GM12874 (cell line): ENCODE data around the gene IGF2R.

Experiments
- CTCF ChIP-seq: IDR thresholded peaks from 2 replicates; pipeline ENCODE4 v1.5.1; 2011; ENCODE audit warnings: low read depth, mild to moderate bottlenecking, control low read depth, low read length, moderate library complexity; ENCODE audit not compliant: insufficient read depth

The IGF2R gene

GRCh38 chr6:160048471-160048870 is 79.6 kb downstream of the IGF2R start:
- no peak for TF ChIP-seq CTCF

GRCh38 chr6:160049346-160049745 is 80.5 kb downstream of the IGF2R start:
- no peak for TF ChIP-seq CTCF

GRCh38 chr6:160050022-160050421 is 81.1 kb downstream of the IGF2R start:
- no peak for TF ChIP-seq CTCF

DNA sequence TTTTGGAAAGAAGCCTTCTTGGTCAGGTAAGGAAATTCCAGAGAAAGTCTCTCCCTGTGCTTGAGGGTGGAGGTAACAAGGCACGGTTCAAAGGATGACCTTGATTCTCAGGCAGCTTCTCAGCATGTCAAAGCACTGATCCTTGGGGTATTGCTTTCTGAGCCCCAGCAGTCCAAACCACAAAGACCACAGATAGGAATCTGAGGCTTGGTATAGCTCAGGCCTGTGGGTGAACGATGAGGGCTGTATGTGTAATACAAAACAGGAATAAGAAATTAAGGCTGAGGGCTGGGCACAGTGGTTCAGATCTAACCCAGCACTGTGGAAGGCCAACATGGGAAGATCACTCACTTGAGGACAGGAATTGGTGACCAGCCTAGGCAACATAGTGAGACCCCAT is 82.5 kb downstream of the IGF2R start:
- TF ChIP-seq CTCF = no peak

GRCh38 chr6:160054271-160054670 is 85.4 kb downstream of the IGF2R start:
- no peak for TF ChIP-seq CTCF

DNA sequence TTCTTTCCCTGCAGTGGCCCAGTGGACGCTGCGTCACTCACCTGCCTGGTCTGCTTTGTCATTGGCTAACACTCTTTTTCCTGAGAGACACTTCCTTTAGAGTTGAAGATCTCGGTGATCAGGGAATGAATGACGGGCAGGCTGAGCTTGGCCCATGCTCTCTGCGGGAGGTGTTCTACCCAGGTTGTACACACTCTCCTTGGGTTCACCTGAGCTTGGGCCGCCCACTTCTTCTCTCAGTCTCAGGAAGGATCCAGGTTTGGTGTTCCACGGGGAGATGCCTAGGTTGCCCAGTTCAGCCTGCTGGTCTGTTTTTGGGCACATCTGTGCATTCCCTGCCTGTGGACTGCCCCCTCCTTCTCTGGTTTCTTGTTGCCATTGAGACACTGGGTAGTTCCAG is 86.0 kb downstream of the IGF2R start:
- no peak for TF ChIP-seq CTCF

DNA sequence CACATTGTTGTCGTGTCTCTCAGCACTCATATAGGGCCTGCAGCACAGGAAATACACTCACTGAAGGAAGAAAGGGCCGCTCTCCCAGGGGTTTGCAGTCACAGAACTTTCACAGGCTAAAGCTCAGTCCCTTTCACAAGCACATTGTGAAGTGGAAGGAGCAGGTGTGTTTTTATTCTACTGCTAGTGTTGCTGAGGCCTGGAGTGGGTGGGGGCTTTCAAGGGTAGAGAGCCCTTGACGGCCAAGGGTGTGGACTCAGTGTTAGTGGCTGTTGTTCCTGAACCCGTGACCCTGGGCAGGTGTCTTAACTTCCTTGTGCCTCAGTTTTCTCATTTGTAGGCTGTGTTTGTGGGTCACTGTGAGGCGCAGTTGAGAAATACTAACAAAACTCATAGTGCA is 86.5 kb downstream of the IGF2R start:
- no peak for TF ChIP-seq CTCF

DNA sequence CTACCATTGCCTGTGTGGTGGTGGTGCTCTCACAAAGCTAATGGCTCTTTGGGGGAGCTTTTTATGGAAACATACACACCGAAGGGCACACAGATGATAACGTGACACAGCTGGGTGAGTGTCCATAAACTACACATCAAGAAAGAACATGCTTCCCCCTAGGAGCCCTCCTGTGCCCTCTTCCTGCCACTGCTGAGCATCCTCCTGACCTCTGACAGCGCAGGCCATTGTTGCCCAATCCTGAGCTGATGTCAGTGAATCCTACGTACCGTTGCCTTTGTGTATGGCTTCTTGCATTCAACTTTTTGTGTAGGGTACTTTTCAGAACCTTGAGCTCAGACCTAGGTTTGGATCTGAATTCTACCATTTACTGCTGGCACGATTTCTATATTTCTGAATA is 86.9 kb downstream of the IGF2R start:
- TF ChIP-seq CTCF = no peak
